GM19468 (cell line): Measurements from ENCODE around the gene RASGEF1B.

ENCODE experiments used
- ATAC-seq: cut with Tn5 transposase; IDR thresholded peaks from one replicate; pipeline ENCODE4 v1.9.1; 2021; ENCODE audit warnings: mild to moderate bottlenecking, moderate library complexity, moderate number of reproducible peaks; ENCODE audit not compliant: unreplicated experiment; ENCODE audit errors: extremely low read depth

Gene RASGEF1B

DNA sequence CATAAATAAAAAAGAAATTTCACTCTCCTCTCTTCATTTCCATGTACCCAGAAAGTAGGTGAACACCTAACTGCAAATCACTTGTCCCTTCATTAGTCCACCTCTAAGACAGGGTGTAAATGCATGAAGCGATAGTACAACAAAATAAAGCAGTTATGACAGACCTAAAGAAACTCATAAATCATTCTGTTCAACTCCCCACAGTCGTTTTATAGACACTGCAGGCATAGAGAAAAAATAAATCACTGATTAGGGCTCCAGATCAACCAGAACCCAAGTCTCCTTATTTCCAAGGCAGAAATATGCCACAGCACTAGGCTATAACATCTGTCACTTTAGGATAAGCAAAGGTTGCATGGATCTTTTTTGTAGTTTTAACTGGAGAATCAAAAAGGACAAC lies 3.0 kb downstream of the RASGEF1B start:
- no peak for ATAC-seq

DNA sequence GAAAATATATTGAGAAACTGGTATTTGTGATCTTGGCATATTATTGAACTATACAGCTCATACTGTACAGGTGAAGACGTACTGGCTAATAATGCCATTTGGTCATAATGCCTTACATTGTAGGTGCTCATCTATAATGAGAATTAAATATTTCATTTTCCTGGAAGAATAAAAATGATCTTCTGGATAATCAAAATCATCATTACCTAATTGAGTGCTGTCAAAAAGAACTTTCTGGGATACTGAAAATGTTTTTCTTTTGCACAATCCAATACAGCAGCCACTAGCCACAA lies 4.1 kb downstream of the RASGEF1B start:
- ATAC-seq, result no peak

DNA sequence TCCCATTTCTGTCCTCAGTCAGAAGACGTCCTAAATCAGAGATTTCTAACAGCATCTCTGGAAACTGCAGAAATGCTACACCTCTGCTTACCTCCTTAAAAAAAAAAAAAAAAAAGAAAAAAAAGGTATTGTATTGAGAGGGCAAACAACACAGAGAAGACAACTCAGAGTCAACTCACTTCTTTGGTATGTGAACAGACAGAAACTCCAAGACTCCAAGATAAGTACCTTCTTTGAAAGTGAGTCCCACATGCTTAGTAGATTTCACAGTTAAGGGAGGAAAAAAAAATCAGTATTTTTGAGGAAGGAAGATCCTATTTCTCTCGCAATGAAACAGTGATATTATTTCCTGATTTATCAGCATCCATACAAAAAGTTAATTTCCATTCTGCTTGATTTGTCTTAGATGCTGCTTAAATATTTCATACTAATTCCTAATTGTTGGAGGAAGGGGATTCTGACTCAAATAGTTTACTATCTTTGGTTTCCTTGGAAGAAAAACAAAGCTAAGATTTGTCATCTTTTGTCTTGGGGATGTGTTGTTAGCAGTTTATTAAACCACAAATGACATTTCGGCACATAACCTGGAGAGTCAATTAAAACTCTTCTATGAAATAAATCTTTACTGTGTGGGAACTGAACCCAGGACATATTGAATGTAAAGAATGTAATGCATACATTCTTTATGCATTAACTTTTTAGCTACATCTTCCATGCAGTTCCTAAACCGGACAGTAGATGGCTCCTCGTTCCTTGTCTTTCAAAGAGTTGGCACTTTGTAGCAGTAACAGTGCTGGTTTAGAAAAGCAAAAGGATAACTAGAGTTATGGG lies 4.7 kb downstream of the RASGEF1B start:
- no peak for ATAC-seq

DNA sequence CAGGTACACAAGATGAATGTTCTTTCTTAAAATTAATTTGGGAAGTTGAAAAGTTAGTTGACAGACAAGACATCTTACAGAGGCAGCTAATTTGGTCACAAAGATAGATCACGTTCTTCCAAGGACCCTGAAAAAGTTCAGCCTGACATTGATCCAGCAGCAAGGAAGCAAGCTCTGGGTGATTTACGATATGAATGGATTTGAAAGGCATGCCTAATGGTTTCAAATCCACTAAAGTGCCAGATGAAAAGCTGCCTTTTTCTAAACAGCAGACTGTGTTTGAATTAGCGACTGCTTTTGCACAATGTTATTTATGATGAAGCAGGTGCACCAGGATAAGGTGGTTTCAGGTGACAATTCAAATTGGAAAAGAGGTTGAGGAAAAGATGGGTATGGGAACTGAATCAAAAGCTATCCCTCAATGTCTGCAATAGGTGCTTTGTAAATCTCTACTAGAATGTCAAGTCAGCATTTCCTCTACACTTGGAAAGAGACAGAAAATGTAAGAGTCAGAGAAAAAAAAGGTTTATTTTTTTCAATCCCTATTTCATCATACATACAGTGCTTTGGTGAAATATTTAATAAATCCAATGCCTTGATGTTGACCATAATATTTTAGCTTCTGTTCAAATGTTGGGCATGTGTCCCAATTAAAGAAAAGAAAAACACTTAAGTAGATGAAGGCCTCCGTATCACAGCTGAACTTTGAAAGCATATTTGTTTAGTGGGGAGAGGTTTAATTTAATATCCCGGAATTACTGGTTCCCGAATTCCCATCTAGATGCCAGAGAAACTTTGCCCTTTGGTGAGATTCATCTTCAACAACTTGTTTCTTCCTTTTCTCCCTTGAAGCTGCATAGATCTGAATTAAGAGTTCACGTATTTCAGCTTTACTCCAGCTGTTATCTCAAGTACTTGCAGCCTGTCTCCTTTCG lies 6.0 kb downstream of the RASGEF1B start:
- ATAC-seq, result no peak

DNA sequence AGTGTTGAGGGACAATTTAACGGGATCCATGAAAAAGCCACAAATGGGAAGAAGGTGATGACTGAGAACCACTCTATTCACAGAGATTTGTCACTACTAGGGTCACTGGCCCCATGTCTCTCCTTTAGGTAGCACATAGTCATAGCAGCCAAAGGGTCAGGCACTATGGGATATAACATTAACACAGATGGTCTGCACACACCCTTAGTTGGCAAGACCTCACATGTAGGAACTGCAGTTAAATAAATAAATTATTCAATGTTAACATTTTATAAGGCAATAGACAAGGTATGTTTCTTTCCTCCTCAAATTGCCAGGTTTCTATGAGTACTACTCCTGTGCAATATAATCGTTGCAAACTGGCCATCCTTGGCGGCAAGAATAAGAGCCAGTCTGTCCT lies 10.9 kb downstream of the RASGEF1B start:
- no peak for ATAC-seq

DNA sequence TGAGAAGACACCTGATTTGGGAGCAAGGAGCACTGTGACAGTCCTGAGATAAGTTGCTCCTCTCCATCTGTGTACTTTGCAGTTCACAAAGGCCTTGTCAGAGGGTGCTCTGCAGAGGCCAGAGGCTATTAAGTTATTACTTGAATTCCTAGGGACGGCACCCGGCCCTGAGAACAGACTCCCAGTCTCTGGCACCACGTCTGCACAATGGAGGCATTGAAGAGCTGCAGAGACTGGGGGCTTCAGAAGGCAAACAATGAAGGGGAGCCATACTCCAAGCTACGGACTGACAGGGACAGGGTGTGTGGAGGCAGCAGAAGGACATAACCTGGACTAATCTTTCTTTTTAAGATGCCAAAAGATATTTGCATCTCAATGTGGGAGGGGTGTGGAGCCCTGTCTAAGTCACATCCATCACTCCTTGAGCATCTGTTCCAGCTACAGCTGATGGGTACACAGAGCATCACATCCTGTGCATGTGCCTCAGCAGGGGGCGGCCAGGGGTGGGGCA lies 11.5 kb downstream of the RASGEF1B start:
- no peak for ATAC-seq

DNA sequence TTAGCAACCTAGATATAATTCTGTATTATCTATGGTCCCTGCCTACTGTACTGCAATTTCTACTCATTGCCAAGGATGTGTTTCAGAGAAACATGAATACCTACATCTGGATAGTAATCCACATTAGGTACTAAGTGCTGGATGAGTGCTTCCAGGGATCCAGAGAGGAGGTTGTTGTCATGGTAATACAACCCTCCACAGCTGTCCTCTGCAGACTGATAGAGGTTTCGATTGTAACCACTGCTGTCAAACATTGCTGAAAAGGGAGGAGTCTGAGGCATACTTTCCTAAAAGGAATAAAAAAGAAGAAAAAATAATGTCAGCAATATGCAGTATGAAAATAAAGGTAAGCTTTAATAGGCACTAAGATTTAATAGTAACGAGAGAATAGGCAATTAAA lies 12.5 kb downstream of the RASGEF1B start:
- ATAC-seq, result no peak

DNA sequence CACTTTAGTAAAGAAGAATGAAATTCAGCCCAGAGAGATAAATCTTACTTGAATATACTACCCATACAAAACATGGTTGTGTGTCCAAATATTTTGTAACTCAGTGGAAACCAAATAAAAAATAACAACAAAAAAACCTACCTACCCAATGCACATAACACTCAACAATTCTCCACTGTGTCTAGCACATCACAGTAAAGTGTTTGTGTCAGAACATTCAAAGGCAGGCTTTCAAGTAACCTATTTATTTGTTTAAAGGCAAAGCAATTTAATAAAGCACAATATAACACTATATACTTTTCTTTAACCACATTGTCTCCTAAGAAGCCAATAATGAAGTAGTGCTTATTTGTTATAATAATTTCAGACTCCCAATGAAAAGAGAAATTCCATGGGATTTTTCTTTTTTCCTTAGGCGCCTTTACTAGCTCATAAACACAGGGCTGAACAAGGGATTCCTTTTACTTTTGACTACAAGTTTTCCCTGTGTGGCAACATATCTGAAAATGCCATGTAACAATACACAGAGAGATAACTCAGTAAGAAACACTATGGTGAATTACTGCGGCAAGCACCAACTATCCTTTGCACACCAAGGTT lies 13.7 kb downstream of the RASGEF1B start:
- no peak for ATAC-seq

DNA sequence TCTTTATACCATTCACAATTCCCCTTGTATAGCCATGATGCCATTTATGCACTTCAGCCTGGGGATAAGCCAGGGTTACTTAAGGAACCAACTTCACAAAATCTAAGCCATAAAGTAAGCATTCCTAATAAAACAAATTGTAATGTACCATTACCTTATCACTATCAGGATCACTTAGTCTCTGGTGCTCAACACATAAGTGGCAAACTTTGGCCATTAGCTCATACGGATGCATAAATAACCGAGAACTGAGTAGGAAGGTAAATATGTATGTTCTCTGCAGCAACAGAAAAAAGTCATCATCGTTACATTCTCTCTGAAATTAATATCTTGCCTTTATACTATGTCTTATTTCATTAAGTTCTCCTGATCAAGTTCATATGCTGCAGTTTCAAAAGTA lies 14.4 kb downstream of the RASGEF1B start:
- ATAC-seq, result no peak

DNA sequence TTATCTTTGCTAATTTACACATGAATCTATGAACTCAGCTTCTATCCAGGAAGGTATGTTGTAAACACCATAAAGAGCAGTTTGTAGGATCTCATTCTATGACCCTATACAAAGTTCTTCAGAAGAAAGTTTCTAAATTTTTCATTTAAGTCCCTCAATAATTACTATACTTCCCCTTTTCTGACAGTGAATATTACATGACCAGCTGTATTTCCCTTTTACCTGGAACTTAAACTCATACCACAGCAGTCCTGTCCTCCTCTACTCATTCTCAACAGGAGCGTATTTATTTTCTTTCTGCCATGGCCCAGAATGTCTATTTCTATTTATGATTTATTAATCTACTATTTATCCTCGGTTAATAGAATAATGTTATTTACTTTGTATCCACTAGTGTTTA lies 15.8 kb downstream of the RASGEF1B start:
- ATAC-seq, result no peak

DNA sequence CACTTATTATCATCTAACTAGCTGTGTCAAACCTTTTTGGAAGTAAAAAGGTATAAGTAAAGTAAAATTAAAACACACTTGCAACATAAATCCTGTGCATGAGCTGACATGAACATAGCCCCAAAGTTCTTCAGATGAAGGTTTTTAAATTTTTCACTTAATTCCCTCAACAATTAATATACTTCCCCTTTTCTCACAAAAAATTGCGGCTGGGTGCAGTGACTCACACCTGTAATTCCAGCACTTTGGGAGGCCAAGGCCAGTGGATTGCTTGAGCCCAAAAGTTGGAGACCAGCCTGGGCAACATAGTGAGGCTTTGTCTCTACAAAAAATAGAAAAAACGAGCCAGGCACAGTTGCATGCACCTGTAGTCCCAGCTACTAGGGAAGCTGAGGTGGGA lies 16.8 kb downstream of the RASGEF1B start:
- no peak for ATAC-seq

DNA sequence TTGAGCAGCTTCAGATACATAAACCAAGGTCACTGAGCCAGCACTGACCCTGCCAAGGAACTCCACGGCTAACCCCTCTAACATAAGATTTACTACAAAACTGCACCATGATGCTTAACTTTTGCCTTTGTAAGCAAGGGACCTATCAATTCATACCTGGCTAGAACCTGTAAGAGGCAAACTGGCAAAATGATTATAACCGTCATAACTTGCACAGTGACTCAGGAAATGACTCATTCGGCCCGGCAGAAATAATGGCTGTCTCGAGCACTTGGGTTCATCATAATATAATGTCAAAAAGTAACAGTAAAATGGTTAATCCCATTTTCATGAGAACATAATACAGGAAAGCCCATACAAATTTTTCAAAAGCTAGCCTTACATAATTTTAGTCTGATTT lies 17.2 kb downstream of the RASGEF1B start:
- ATAC-seq, result no peak

DNA sequence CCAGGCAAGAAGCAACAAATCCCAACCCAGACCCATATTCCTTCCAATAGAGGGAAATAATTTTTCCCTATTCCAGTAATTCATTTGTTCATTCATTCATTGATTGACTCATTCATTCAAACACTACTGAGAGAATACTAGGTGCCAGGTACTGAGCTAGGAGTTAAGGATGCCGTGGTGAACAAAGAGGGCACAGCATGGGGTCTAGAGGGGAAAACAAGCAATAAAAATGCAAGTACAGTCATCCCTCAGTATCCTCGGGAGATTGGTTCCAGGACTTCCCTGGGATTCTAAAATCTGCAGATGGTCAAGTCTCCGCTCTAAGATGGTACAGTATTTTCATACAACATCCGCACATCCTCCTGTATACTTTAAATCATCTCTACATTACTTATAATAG lies 18.7 kb downstream of the RASGEF1B start:
- no peak for ATAC-seq

DNA sequence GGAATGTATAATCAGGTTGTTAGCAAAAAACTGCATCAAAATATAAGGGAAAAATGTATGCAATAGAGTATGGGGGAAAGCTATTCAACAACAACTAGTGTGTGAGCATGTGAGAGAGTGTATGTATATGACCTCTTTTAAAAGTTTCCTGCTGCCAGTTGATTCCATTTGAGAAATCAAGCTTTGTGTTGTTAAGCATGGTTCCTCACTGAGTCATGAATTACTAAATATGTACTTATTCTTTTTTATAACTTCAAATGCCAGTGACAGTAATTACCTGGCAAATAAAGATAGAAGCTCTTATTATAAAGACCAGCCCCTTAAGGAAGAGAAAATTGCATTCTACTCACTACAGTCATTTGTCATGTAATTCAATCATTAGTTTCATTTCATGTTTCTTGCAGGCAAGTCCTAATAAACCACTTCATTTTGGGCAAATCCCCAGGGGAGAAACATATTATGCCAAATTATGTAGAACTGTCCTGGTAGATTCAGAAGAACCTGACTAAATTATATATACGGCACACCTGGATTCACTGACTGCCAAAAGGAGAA lies 19.2 kb downstream of the RASGEF1B start:
- no peak for ATAC-seq

DNA sequence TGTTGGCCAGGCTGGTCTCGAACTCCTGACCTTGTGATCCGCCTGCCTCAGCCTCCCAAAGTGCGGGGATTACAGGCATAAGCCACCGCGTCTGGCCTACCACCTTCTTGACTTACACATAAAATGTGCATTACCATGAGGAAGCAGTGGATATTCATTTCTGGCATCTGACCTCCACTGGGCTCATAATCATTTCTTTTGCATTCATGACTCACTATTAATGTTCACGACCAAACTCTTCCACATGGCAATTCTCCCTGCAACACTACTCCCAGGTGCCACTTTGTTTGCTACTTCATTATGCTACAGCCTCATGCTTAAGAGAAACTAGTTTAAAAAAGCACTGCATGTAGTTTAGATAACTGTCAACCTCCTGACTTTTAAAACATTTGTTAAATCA lies 22.7 kb downstream of the RASGEF1B start:
- ATAC-seq, result no peak

DNA sequence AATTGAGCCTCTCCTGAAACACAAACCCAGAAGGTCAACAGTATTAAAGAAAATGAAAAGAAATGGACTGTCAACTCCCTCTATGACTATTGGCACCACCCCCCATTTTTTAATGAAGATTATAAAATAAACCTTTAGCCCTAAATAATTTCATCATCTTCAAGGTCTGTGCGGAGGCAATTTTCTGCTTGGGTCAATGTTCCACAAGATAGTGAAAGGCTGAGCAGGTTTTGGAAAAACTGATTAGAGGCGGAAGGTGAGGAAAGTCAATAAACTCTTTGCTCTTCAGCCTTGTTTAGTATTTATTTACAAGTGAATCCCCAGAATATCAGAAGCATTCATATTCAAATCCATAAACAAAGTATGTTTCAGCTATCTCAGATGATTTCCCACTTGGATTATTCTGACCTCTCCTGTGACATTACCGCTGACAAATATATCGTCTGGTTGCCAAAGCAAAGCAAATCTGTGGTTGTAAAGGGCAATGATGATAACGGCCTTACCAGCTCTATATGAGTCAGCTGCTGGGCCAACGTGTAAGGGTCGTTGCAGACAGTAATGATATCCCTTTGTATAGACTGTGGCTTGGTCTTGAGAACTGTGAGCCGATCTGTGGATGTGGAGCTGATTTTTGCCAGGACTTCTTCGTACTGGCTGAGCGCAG lies 24.0 kb downstream of the RASGEF1B start:
- no peak for ATAC-seq

DNA sequence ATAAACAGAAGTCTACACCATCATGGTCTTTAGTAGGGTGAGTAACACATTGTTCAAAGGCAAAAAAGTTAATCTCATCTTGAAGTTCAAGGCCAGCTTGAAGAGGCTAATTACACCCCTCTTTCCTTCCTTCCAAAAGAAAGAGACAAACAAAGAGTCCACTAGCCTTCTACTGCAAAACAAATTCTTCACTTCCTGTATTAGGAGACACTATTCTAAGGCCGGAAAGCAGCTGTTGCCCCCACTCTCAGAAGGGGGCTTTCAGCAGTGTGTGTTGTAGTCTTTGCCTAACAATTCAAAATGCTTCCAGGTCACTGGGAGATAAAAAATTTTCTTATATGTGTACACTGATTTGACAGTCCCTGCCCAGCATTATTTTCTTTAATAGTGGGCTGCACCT lies 25.1 kb downstream of the RASGEF1B start:
- ATAC-seq, result no peak

DNA sequence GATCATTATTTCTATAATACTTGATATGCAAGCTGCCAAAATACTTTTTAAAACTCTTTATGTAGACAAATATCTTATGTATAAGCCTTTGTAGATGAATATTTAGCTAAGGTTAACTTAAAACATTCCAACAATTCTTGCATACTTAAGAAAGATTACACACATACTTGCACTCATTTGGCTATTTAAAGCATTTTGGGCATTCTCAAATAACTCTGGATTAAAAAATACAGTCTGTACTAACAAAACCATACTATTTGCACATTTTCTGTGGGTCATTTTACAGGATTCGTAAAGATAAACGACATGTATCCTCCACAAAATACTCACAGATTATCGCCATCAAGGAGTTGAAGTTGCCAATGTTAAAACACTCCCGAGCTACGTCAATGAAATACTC lies 26.5 kb downstream of the RASGEF1B start:
- ATAC-seq, result no peak

DNA sequence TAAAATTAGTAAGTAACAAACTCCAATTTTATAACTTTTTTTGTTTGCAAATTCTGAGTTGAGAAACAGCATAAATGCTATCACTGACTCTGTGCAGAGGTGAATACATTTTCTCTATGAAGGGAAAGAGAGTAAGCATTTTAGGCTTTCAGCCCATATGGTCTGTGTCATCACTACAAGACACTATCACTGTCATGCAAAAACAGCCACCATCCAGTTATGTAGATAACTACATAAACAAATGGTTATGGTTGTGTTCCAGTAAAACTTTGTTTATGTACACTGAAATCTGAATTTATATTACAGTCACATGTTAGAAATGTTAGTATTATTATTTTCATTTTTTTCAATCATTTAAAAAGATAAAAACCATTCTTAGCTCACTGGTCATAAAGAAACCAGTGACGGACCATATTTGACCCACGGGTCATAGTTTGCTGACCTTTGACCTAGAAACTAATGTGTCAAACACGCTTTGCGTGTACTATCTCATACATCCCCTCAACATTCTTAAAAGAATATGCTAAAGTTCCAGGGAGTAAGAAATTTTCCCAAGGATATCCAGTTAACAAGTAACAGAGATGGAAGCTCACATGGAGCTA lies 29.1 kb downstream of the RASGEF1B start:
- no peak for ATAC-seq

DNA sequence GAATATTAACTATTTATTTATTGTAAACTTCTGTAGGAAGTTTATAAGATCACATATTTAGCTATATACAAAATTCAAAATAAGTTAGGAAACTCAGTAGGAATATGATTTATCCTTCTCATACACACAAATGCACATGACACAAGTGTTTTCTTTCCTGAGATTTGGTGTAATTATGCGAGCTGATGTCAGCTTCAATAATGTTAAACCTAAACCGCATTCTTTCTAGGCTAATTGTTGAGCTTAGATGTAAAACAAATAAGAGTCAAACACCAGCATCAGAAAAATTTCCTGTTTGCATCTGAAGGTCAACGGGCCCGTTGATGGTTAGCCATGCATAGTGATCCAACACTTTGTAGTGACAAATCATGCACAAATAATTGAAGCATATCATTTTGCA lies 30.8 kb downstream of the RASGEF1B start:
- ATAC-seq, result no peak
